Astrocyte of the cerebellum (primary cell): ENCODE measurements around the gene PAM16.

Experiments
- DNase-seq: peaks from one replicate; pipeline ENCODE4 v3.0.0-alpha.2; 2011; ENCODE audit warnings: low read depth
- H3K4me3 ChIP-seq: 2 replicates; pipeline ENCODE4 v1.5.1; 2011; ENCODE audit warnings: mild to moderate bottlenecking, low read depth, low read length, moderate library complexity
- in situ Hi-C: cut with HindIII; loops from 2 replicates; pipeline ENCODE4 v1.10.0; 2017; ENCODE audit warnings: low sequenced_read_pairs
- TF ChIP-seq, protein P1 (sequence below): IDR thresholded peaks from 2 replicates; pipeline ENCODE4 v1.5.1; 2012; ENCODE audit warnings: low read length, low read depth, moderate library complexity, mild to moderate bottlenecking; ENCODE audit errors: missing control alignments

Gene PAM16

DNA sequence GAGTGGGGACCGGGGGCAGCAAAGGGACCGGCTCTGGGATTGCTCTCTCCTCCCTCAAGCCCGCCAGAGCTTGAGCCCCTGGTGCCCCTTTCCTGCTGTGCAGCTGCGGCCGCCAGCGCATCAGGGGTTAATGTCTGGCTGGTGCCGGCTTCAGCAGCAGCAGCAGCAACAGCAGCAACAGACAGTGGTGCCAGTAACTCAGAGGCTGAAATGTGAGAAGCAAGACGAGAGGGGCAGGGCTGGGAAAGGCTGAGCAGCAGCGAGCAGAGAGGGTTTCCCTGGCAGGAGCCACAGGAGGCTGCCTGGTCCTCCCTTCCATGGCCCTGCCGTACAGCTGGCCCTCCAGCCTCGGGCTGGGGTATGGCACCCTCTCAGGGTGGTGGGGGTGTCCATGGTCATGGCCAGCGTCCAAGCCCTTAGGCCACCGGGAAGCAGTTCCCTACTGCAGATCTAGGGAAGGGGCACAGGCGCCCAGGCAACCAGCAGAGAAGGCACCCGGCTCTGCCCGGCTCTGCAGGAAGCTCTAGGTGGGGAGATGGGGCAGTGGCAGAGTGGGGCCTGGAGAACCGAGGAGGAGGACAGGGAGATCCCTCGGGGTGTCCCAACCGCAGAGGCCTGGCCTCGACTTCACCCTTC is 57.2 kb downstream of the PAM16 start:
- no peak overlapping the region for H3K4me3 ChIP-seq
- in situ Hi-C loops: loop anchor here (10.0 kb wide), 1 partner anchor 419 kb away; no protein-coding TSS in a partner anchor
- TF ChIP-seq, protein P1, sequence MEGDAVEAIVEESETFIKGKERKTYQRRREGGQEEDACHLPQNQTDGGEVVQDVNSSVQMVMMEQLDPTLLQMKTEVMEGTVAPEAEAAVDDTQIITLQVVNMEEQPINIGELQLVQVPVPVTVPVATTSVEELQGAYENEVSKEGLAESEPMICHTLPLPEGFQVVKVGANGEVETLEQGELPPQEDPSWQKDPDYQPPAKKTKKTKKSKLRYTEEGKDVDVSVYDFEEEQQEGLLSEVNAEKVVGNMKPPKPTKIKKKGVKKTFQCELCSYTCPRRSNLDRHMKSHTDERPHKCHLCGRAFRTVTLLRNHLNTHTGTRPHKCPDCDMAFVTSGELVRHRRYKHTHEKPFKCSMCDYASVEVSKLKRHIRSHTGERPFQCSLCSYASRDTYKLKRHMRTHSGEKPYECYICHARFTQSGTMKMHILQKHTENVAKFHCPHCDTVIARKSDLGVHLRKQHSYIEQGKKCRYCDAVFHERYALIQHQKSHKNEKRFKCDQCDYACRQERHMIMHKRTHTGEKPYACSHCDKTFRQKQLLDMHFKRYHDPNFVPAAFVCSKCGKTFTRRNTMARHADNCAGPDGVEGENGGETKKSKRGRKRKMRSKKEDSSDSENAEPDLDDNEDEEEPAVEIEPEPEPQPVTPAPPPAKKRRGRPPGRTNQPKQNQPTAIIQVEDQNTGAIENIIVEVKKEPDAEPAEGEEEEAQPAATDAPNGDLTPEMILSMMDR: no peak
- DNase-seq: no peak

- in situ Hi-C loops: loop anchor here (10.0 kb wide), 1 partner anchor 418 kb away; no protein-coding TSS in a partner anchor
- TF ChIP-seq, protein P1: no peak
- no peak for DNase-seq
- no peak overlapping the region for H3K4me3 ChIP-seq
These were observed 57.9 kb downstream of the PAM16 start for GRCh38 chr16:4293181-4293716.

- in situ Hi-C loops: loop anchor here (10.0 kb wide), 1 partner anchor 417 kb away; no protein-coding TSS in a partner anchor
- TF ChIP-seq, protein P1: no peak
- DNase-seq: no peak
- no peak overlapping the region for H3K4me3 ChIP-seq
These were observed 59.4 kb downstream of the PAM16 start for GRCh38 chr16:4291699-4292098.
